ENCODE data around the gene GPR62. TPM values are rescaled to one million over a fixed set of nuclear protein-coding genes. Genes with fewer than 3 reads are reported as not detected.

Gene GPR62
- total and polyA plus RNA-seq, 9 of the 15 experiments (the other 6 are each of a cell fraction or from before 2014, with no cell fraction given) = not detected

GRCh38 chr3:51978143-51978502, 22.9 kb downstream of the GPR62 start:
- TF ChIP-seq MED1 (CRISPR knock-in tag; IDR thresholded peaks at IDR 0.05; ENCODE audit: borderline replicate concordance) = no peak
- TF ChIP-seq BHLHE40 (IDR thresholded peaks at IDR 0.05; ENCODE audit: low read length) = no peak
- no peak for TF ChIP-seq PTTG1 (tag; IDR thresholded peaks at IDR 0.05; ENCODE audit: low read depth)
- TF ChIP-seq RBBP5 (IDR thresholded peaks at IDR 0.05; ENCODE audit: borderline replicate concordance, insufficient read depth, low read length, poor library complexity, severe bottlenecking) = no peak
- TF ChIP-seq ELK1 (CRISPR knock-in tag; IDR thresholded peaks at IDR 0.05) = no peak
- no peak for TF ChIP-seq ZNF76 (CRISPR knock-in tag; IDR thresholded peaks at IDR 0.05; ENCODE audit: borderline replicate concordance)
- no peak for TF ChIP-seq ZNF347 (CRISPR knock-in tag; IDR thresholded peaks at IDR 0.05; ENCODE audit: low read depth)
- TF ChIP-seq TAF7 (tag; IDR thresholded peaks at IDR 0.05) = no peak
- no peak for TF ChIP-seq THRAP3 (IDR thresholded peaks at IDR 0.05; ENCODE audit: borderline replicate concordance)
- no peak for TF ChIP-seq E2F4 (CRISPR knock-in tag; IDR thresholded peaks at IDR 0.05; ENCODE audit: low read depth)
- Histone ChIP-seq H3K27me3 (ENCODE audit: control insufficient read depth in 2 of 2, insufficient read depth in 2 of 2, low read length in 2 of 2) (no peaks in the 10 kb centered on the region), H3K79me2 (ENCODE audit: control insufficient read depth, insufficient read depth, low read length) (peaks cover 40% of the 10 kb centered on the region), H3K9me1 (ENCODE audit: control insufficient read depth, insufficient read depth, low read length) (no peaks in the 10 kb centered on the region), H3K4me3 (no peak overlapping the region), H3K9me3 (replicated peaks; ENCODE audit: control insufficient read depth, insufficient read depth, low read depth, low read length) (no peaks in the 10 kb centered on the region), H3K36me3 (ENCODE audit: control insufficient read depth, insufficient read depth, low read length) (peaks cover 2% of the 10 kb centered on the region; the same call in 1 of the 3 replicates), H3K4me2 (ENCODE audit: insufficient read depth, low read length) (no peak overlapping the region), H2AFZ (ENCODE audit: low read depth, low read length) (no peak overlapping the region), H3K4me1 (replicated peaks in 1 of 2; ENCODE audit: control insufficient read depth in 2 of 2, insufficient read depth in 2 of 2, low read length in 2 of 2) (peaks cover 33 to 65% of the 10 kb centered on the region in 2 experiments), H3K9ac (ENCODE audit: insufficient read depth in 1 of 2, low read depth in 2 of 2, low read length in 2 of 2) (peak overlapping the region in 1 of 2 experiments; percentile 71; a peak in 1 of 4 replicates), H3K27ac (ENCODE audit: extremely low read depth, low read depth, low read length) (no peak overlapping the region), H4K20me1 (replicated peaks; ENCODE audit: control insufficient read depth, insufficient read depth, low read length) (no peaks in the 10 kb centered on the region)
- 67% methylated on average over 4 of the region's 4 CpGs for WGBS (ENCODE audit: insufficient coverage, low coverage, missing lambda C conversion rate)
- BruUV-seq (replicated peaks) = no TSS peak
- in situ Hi-C loops (cut with MboI) (no loop called here), intact Hi-C loops (cut with micrococcal nuclease) (no loop called here)
- DNase-seq (ENCODE audit: extremely low read depth in 1 of 4, low spot score in 3 of 4) = no peak
- no peak for FAIRE-seq
- ATAC-seq = no peak
- ChIA-PET POLR2A (interaction anchor here (0.5 to 1.4 kb wide), 3 partner anchors 8 to 28 kb away, joined by 3 read pairs; no protein-coding TSS in a partner anchor), CTCF (ENCODE audit: low intra/inter-chr PET ratio) (no interaction called here)

Data from K562 (cell line).